Activated gamma-delta T cell treated with anti-CD3 and anti-CD28 coated beads, Interleukin-2, amount 50 U/mL, for 16 hours (primary cell): Measurements from ENCODE around the gene NCSTN.
"Not testable (repeated sequence)": the region's sequence is repeated elsewhere in the genome, so short reads cannot be mapped to it uniquely, and the experiment has no call there.

Experiments
- DNase-seq: peaks from one replicate; pipeline ENCODE4 v3.0.0-alpha.2; 2020; ENCODE audit warnings: low read depth

The NCSTN gene

GRCh38 chr1:160371756-160372155 lies 28.6 kb downstream of the NCSTN start:
- no peak for DNase-seq

- DNase-seq: no peak
Measured at GRCh38 chr1:160373696-160374095, 30.5 kb downstream of the NCSTN start.

- DNase-seq: no peak
Measured at GRCh38 chr1:160374306-160375110, 31.3 kb downstream of the NCSTN start.

- no peak for DNase-seq
Measured at GRCh38 chr1:160375788-160376524, 32.8 kb downstream of the NCSTN start.

- no peak for DNase-seq
Measured at GRCh38 chr1:160376525-160377131, 33.4 kb downstream of the NCSTN start.

- no peak for DNase-seq
Measured at GRCh38 chr1:160377585-160378206, 34.5 kb downstream of the NCSTN start.

GRCh38 chr1:160384812-160385211 lies 41.6 kb downstream of the NCSTN start:
- not testable (repeated sequence) for DNase-seq

- DNase-seq: not testable (repeated sequence)
Measured at GRCh38 chr1:160388406-160388805, 45.2 kb downstream of the NCSTN start.

- no peak for DNase-seq
Measured at GRCh38 chr1:160394673-160395072, 51.5 kb downstream of the NCSTN start.

GRCh38 chr1:160397651-160398050 lies 54.5 kb downstream of the NCSTN start:
- DNase-seq: no peak

GRCh38 chr1:160398823-160399222 lies 55.6 kb downstream of the NCSTN start:
- no peak for DNase-seq

- no peak for DNase-seq
Measured at GRCh38 chr1:160399544-160400222, 56.5 kb downstream of the NCSTN start.

- no peak for DNase-seq
Measured at GRCh38 chr1:160400223-160400645, 57.1 kb downstream of the NCSTN start, which contains the start of gene VANGL2. VANGL2 (plus strand) TSS chr1:160400564; CDS start chr1:160415838, 15,274 bp downstream.

GRCh38 chr1:160400646-160401486 lies 57.7 kb downstream of the NCSTN start:
- DNase-seq: no peak

GRCh38 chr1:160401487-160401805 lies 58.3 kb downstream of the NCSTN start:
- no peak for DNase-seq

GRCh38 chr1:160402001-160402795 lies 59.0 kb downstream of the NCSTN start:
- DNase-seq: no peak

- DNase-seq: no peak
Measured at GRCh38 chr1:160403244-160403643, 60.1 kb downstream of the NCSTN start.

- DNase-seq: no peak
Measured at GRCh38 chr1:160404094-160404493, 60.9 kb downstream of the NCSTN start.

- no peak for DNase-seq
Measured at GRCh38 chr1:160405331-160405877, 62.2 kb downstream of the NCSTN start.
